ENCODE data around the gene PPFIA2.
"Not testable (repeated sequence)": the region's sequence is repeated elsewhere in the genome, so short reads cannot be mapped to it uniquely, and the experiment has no call there.

Gene PPFIA2

DNA sequence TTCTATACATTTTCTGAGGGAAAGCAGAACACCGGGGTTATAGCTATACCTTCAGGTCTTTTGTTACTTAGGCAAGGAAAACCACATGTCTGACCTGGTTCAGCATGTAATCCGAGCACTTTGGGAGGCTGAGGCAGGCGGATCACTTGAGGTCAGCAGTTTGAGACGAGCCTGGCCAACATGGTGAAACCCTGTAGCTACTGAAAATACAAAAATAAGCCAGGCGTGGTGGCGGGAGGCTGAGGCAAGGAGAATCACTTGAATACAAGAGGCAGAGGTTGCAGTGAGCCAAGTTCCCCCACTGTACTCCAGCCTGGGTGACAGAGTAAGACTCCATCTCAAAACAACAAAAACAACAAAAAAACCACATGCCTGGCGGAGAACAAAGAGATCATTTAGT is 503.7 kb downstream of the PPFIA2 start:
- DNase-seq, result no peak

DNA sequence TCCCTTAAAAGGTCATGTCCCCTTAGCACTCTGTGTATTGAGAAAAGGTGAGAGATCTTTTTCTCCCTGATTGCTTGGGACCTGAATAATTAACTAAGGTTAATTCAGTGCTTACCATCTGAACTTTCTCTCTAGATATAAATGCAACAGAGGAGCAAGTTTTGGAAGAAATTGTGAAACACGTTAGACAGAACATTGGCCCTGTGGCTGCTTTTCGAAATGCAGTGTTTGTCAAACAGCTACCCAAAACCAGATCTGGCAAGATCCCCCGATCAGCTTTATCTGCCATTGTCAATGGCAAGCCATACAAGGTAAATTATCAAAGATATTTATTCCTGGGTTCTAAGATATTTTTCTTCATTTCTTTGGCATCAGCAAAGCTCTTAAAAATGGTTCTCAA is 505.8 kb downstream of the PPFIA2 start:
- no peak for DNase-seq

DNA sequence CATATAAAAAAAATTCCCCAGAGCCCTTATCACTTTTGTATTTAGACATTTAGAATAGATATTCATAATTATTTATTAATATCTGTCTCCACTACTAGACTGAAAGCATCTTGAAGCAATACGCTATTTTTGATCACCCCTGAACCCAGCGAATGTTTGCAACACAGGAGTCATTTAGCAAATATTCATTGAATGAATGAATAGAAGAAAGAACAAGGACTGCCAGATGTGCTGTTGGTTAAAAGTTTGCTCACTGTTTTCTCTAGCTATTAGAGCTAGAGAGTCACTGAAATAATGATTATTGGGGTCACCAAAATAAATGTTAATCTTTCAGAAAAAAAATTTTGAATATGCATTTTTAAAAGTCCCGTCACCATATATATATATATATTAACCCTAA is 506.9 kb downstream of the PPFIA2 start:
- DNase-seq, result no peak

DNA sequence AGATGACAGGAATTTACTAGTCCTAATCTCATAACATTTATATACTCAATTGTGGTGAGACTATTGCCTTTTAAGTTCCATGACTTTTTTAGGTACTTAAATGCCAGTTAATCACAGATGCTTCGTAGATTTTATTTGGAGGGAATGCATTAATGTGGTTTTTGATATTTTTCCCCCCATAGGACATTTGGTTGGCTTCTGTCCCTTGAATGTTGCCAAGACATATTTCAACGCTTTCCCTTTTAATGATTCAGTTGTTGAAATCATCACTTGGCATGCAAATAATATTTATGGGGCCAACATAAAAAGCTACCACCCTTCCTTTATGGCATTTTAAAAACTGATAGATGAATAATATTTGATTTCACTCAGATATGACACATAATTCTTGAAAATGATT is 509.2 kb downstream of the PPFIA2 start:
- no peak for DNase-seq

DNA sequence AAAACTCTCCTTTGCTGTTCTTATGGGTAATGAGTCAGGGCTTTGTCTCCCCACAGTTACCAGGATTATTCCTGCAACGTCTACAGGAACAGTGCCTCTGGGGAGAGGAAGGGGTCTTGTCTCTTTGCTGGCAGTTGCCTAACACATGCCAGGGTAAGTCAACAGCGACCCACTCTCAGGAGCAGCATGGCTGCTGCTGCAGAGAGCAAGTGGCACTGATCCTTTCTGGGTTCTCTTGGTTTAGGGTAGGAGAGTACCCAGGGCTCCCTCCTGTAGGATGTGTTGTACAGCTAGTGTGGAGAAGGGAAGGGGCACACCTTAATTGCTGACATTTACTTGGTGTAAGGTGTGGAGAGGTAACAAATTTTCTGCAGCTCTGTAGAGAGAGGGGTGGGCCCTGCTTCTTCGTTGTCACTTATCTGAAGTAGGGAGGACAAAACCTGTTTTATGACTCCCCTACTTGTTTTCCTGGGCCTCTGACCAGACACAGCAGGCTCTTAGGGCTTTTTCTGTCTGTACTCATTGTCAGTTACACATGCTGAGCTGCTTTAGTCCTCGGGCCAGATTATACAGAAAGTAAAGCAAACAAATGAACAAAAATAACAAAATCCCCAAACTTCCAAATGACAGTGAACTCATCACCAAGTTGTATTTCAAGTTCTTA is 513.1 kb downstream of the PPFIA2 start:
- DNase-seq, result no peak

DNA sequence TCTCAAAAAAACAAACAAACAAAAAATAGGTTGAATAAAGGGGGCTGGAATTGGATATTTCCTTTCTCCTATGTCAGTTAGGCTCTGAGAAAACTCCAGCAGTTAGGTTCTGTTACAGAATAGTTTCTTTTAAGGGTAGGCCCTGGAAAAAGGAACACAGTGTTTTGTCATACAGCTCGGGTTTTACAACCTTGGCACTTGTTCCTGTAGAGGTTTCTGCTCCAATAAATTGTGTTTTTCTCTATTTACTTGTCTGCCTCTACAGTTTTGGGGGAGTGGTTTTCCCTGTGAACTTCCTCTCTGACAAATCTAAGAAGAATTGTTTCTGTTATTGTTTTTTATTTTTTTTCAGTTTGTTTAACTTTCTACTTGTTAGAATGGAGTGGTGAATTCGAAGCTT is 513.7 kb downstream of the PPFIA2 start:
- DNase-seq, result no peak

DNA sequence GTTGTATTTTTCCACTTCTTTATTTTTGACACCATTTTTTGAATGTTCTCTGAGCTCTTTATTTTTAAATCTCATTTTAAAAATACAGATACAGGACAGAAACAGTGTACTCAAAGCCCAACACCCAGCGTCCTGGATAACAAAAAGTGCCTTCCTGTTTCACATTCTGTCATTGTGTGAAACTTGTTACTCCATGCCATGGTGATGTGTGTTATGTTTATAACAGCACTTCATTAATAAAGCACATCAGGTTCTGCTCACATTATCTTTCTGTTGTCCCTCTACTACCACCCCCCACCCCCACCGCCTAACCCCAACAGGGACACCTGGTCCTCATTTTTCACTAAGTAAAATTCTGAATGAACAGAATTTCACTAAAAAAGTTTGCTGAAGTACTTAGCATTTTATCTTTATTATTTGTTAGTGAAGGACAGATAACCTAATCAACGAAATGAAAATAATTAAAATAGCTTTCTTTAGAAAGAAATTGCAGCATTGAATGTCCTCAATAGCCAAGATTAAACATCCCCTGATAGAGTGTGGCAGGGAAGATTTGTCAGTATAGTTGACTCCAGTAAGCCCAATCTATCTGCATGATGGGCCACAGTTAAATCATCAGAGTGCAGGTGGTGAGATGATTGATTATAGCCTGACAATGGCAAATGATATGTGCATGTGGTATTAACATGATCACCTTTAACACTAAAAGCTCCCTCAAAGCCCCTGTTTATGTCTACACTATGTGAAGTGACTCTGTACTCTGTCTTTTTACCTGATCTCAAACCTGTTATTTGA is 527.4 kb downstream of the PPFIA2 start:
- DNase-seq, result no peak

DNA sequence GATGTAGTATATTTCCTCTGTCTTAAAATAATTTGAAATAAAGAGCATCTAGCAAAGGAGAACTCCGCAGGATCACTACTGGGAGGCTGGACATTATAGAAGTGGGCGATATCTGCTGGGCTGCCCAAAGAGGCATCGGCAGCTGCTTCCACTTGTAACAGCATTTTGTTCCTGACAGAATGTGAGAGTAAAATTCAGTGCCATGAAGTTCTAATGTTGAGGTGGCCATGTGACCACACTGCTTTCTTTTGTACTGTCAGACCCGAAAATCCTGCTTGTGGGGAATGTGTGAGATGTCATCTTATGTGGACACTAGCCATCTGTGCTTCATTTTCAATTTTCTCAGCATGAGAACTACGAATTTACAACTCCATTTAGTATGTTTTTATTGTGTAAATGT is 529.4 kb downstream of the PPFIA2 start:
- DNase-seq, result no peak

DNA sequence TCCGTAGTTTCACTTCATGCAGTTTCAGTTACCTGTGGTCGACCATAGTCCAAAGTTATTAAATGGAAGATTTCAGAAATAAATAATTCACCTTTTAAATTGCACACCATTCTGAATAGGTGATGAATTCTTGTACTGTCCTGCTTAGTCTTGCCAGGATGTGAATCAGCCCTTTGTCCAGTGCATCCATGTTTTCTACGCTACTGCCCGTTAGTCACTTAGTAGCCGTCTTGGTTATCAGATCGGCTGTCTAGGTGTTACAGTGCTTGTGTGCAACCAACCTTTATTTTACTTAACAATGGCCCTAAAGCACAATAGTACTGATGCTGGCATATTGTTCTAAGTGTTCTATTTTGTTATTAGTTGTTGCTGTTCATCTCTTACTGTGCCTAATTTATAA is 534.5 kb downstream of the PPFIA2 start:
- DNase-seq, result no peak

DNA sequence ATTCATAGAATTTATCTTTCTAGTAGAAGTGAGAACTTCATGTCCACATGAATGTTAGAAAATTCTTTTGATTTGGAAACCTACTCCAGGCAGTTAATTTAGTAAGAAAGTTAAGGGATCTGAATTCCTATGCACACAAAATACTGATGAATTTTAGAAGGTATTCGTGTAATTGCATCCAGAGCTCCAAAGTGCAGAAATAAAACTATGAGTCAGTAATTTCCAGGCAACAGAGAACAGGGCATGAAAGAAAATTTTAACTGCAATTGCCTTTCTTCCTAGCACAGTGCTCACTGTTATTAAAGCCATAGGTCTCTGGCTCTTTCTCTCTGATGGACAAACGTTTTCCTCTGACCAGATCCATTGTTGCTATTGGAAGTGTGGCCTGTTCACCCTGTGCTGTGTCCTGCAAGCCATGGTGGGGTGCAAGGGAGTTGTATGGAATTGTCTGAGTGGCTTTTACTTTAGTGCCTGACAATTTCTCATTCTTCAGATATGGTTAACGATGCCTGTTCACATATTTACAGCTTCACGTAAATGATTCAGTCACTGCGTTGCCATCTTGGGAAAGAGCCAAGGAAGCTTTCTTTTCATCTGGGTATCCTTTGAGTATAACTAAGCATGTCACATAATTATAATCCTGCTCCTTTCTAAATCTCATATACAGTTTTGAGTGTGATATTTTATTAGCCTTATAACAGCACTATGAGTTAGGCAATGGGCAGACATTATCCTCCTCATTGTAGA is 536.1 kb downstream of the PPFIA2 start:
- DNase-seq, result no peak

DNA sequence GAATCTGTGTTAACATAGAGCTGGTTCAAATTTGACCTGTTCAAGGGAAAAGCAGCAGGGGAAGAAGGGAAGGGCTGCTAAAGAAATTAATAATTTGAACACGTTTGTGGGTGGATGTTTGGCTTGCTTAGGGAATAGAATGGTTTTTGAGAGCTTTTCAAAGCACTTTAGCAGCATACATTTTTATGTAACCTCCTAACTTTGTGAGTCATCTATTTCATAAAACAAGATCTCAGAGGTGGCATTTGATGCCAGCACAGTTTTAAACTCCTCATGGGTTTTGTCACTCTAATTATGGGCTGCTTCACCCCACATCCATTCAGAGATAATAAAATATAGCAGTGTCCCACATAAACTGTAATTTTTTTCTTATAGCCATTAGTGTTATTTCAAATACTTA is 537.5 kb downstream of the PPFIA2 start:
- DNase-seq, result no peak

DNA sequence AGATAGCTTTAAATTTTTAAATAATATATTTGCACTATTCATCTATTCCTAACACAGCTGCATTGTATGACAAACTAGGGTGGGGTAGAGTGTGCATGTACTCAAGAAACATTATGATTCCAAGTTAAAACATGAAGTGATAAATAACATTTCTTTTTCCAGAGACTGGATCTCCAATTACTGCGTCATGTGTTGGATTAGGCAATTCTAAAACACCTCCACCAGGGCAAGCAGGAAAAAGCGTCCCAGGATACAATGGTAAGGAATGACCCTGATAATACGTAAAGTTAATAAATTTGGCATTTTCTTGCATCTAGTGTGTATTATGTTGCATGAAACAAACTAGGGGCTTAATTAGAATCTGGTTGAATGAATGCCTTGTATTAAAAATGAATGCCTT is 542.4 kb downstream of the PPFIA2 start:
- DNase-seq, result no peak

DNA sequence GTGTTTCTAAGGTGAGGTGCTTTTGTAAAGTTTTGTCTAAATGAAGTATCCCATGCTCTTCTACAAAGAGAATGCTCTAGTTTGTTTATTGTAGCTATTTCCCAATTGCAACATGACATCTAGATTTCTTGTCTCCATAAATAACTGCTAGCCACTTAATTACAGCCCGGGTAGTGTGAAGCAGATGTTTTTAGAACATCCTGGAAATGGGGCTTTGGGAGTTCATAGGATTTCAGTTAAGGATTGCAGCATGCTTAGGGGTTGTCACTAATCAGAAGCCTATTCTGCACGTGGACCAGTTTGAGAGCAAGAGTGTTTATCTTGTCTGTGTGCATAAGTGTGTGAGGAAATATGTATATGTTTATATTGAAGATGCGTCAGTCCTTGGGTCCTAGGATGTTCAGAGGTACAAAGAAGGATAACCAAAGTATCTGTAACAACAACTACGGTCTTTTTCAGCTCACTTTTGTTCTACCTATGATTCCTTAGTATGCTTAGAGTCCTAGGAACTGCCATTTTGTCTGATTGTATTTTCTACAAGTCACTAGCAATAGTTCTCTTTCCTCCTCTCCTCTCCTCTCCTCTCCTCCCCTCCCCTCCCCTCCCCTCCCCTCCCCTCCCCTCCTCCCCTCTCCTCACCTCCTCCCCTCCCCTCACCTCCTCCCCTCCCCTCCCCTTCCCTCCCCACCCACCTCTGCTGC is 546.0 kb downstream of the PPFIA2 start:
- no peak for DNase-seq

DNA sequence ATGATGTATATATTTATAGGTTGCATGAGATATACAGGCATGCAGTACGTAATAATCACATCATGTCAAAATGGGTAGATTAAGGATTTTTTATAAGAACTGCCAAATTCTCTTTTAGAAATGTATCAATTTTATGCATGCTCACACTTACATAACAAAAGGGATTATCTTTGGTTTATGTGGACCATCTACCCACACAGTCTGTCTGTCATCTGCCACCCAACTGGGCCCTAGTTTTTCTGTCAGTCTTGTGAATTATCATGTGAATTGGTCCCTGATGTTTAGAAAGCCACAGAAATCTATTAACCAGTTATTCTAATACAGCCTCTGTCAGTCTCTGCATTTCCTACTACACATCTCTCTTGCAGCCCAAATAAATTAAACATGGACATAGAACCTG is 547.8 kb downstream of the PPFIA2 start:
- DNase-seq, result no peak

DNA sequence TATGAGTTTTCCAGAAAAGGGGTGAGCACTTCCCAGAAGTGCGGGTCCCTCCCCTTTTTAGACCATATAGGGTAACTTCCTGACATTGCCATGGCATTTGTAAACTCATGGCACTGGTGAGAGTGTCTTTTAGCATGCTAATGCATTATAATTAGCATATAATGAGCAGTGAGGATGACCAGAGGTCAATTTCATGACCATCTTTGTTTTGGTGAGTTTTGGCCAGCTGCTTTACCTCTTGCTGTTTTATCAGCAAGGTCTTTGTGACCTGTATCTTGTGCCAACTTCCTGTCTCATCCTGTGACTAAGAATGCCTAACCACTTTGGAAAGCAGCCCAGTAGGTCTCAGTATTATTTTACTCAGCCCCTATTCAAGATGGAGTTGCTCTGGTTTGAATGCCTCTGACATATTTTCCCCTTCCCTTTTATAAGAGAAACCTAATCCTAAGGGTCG is 549.4 kb downstream of the PPFIA2 start:
- DNase-seq, result not testable (repeated sequence)

DNA sequence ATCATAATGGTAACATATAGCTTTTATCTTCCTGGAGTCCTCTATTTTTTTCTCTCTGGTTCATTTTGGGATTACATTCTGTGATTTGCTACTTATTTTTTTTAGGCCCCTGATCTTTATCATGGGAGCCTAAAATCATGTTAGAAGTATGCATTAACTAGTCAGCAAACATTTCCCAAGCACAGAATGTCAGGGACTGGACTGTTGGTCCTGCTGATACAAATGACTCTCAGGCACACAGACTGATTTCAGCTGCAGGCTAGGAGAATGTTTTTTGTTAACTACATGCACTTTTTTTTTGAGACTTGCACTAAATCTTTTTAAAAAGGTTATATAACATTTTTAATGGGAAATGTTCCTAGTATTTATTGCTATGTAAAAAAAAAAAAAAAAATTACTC is 550.1 kb downstream of the PPFIA2 start:
- no peak for DNase-seq

DNA sequence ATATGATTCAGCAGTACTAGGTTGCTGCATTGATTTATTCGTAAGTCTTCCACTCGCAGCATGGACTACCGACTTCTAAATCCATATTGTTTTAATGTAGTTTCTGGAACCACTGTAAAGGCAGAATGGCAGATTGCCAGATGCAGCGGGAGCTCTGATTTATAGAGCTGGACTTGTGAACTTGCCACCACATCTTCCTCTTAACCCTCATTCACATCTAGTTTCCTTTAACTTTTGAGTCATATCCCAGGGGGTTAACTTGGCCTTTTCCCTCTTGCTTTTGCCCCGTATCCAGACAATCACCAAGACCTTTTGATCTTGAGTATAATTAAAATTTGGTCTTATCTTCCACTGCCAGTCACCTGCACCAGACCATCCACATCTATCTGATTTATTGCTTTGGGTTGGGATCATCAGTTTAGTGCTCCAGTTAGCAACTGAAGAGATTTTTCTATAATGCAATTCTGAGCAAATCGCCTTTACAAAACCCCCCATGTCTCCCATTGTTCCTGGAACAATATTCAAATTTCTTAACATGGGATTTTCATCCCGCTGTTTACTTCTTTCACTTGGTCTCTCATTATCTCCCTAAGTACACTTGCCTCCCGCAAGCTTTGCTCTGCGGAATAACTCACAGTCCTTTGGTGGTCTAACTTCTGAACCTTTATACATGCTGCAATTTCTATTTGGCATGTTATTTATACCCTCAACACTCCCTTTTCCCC is 550.8 kb downstream of the PPFIA2 start:
- no peak for DNase-seq
